Activated T-helper 9 cell treated with anti-CD3 and anti-CD28 coated beads, Interleukin-2, amount 50 U/mL, for 16 hours (primary cell): Measurements from ENCODE around the gene HMGB3.
"Not testable (repeated sequence)": the region's sequence is repeated elsewhere in the genome, so short reads cannot be mapped to it uniquely, and the experiment has no call there.

ENCODE experiments used
- DNase-seq: peaks from one replicate; pipeline ENCODE4 v3.0.0-alpha.2; 2020; ENCODE audit warnings: low read depth

HMGB3 gene

GRCh38 chrX:150982788-150983520 is at the start of gene HMGB3:
HMGB3 (plus strand) TSS chrX:150983335; CDS start chrX:150985600, 2,265 bp downstream.
- peak; percentile 71 for DNase-seq

- DNase-seq = no peak
Observed at GRCh38 chrX:150933945-150934350, 49.2 kb upstream of the HMGB3 start.

GRCh38 chrX:150934453-150934852 is 48.7 kb upstream of the HMGB3 start:
- DNase-seq = no peak

GRCh38 chrX:150935467-150935866 is 47.7 kb upstream of the HMGB3 start:
- no peak for DNase-seq

GRCh38 chrX:150936556-150936955 is 46.6 kb upstream of the HMGB3 start:
- DNase-seq = no peak

GRCh38 chrX:150940844-150941495 is 42.2 kb upstream of the HMGB3 start:
- DNase-seq = no peak

GRCh38 chrX:150941580-150941979 is 41.6 kb upstream of the HMGB3 start:
- DNase-seq = no peak

GRCh38 chrX:150942942-150943594 is 40.1 kb upstream of the HMGB3 start:
- DNase-seq = no peak

GRCh38 chrX:150944233-150944632 is 38.9 kb upstream of the HMGB3 start:
- DNase-seq = no peak

GRCh38 chrX:150954951-150955350 is 28.2 kb upstream of the HMGB3 start:
- DNase-seq = no peak

GRCh38 chrX:150955590-150955989 is 27.5 kb upstream of the HMGB3 start:
- no peak for DNase-seq

GRCh38 chrX:150958177-150958576 is 25.0 kb upstream of the HMGB3 start:
- DNase-seq = no peak

- no peak for DNase-seq
Observed at GRCh38 chrX:150959557-150959956, 23.6 kb upstream of the HMGB3 start.

- DNase-seq = no peak
Observed at GRCh38 chrX:150961631-150962030, 21.5 kb upstream of the HMGB3 start.

GRCh38 chrX:150964416-150964815 is 18.7 kb upstream of the HMGB3 start:
- DNase-seq = not testable (repeated sequence)

- DNase-seq = no peak
Observed at GRCh38 chrX:150966235-150966634, 16.9 kb upstream of the HMGB3 start.

- DNase-seq = no peak
Observed at GRCh38 chrX:150966742-150967141, 16.4 kb upstream of the HMGB3 start.

- DNase-seq = no peak
Observed at GRCh38 chrX:150967786-150968185, 15.3 kb upstream of the HMGB3 start.

- no peak for DNase-seq
Observed at GRCh38 chrX:150968862-150969720, 14.0 kb upstream of the HMGB3 start.

GRCh38 chrX:150972450-150972849 is 10.7 kb upstream of the HMGB3 start:
- DNase-seq = no peak

- no peak for DNase-seq
Observed at GRCh38 chrX:150975655-150976390, 7.3 kb upstream of the HMGB3 start.
